Hepatocyte (in vitro differentiated cells): ENCODE data around the gene CFAP69. TPM values are rescaled to one million over a fixed set of nuclear protein-coding genes. Genes with fewer than 3 reads are reported as not detected.
"Not testable (repeated sequence)": the region's sequence is repeated elsewhere in the genome, so short reads cannot be mapped to it uniquely, and the experiment has no call there.

Experiments
- DNase-seq: peaks from one replicate; pipeline ENCODE4 v3.0.0-alpha.2; 2016; ENCODE audit warnings: low spot score
- H2AFZ ChIP-seq: fragments of 200-600 bp; sonication (generic); 2 replicates; pipeline ENCODE4 v1.6.0; 2016; ENCODE audit warnings: antibody characterized with exemption, mild to moderate bottlenecking
- H3K27ac ChIP-seq: fragments of 200-600 bp; sonication (generic); 2 replicates; pipeline ENCODE4 v1.5.1; 2016; ENCODE audit warnings: mild to moderate bottlenecking
- H3K27me3 ChIP-seq: fragments of 200-600 bp; sonication (generic); 2 replicates; pipeline ENCODE4 v1.6.1; 2016
- H3K36me3 ChIP-seq: fragments of 200-600 bp; sonication (generic); replicated peaks from 2 replicates; pipeline ENCODE4 v1.5.1; 2016; ENCODE audit warnings: low read depth; ENCODE audit not compliant: insufficient read depth
- H3K4me1 ChIP-seq: fragments of 200-600 bp; sonication (generic); 2 replicates; pipeline ENCODE4 v1.5.1; 2016; ENCODE audit warnings: mild to moderate bottlenecking, moderate library complexity; ENCODE audit not compliant: insufficient read depth
- H3K4me2 ChIP-seq: fragments of 200-600 bp; sonication (generic); 2 replicates; pipeline ENCODE4 v1.6.0; 2016
- H3K4me3 ChIP-seq: fragments of 200-600 bp; sonication (generic); 2 replicates; pipeline ENCODE4 v1.5.1; 2016; ENCODE audit warnings: mild to moderate bottlenecking
- H3K79me2 ChIP-seq: fragments of 200-600 bp; sonication (generic); 2 replicates; pipeline ENCODE4 v1.6.0; 2017; ENCODE audit warnings: mild to moderate bottlenecking
- H3K9me2 ChIP-seq: fragments of 200-600 bp; sonication (generic); replicated peaks from 2 replicates; pipeline ENCODE4 v1.6.0; 2017; ENCODE audit warnings: mild to moderate bottlenecking; ENCODE audit not compliant: insufficient read depth
- H3K9me3 ChIP-seq: fragments of 200-600 bp; sonication (generic); 2 replicates; pipeline ENCODE4 v1.5.1; 2016; ENCODE audit warnings: low read depth, mild to moderate bottlenecking
- H4K20me1 ChIP-seq: fragments of 200-600 bp; sonication (generic); 2 replicates; pipeline ENCODE4 v1.6.0; 2016; ENCODE audit warnings: mild to moderate bottlenecking; ENCODE audit not compliant: insufficient read depth, poor library complexity, severe bottlenecking
- EZH2 ChIP-seq: fragments of 200-600 bp; sonication (generic); IDR thresholded peaks from 2 replicates; pipeline ENCODE4 v1.6.1; 2016; ENCODE audit warnings: antibody characterized with exemption, mild to moderate bottlenecking, borderline replicate concordance
- EZH2phosphoT487 ChIP-seq: fragments of 200-600 bp; sonication (generic); IDR thresholded peaks from one replicate; pipeline ENCODE4 v1.6.1; 2018; ENCODE audit warnings: antibody characterized with exemption, mild to moderate bottlenecking, low read depth, moderate library complexity; ENCODE audit not compliant: unreplicated experiment, severe bottlenecking
- WGBS: methylation state at CpG from one replicate; pipeline ENCODE4 v1.1.6; 2016; ENCODE audit warnings: low lambda C conversion rate; ENCODE audit errors: missing lambda C conversion rate; 5-methylcytosine and 5-hydroxymethylcytosine counted together
- polyA plus RNA-seq: library from polyadenylated mRNA; unstranded; fragments of >200 nt; fragmentation: Nextera tagmentation; extraction: Ambion mirVana; gene quantifications from 2 replicates; pipeline ENCODE4 v1.2.1, GENCODE V29; 2016
- total RNA-seq: library from RNA; depleted of rRNA; stranded (reverse); fragments of >200 nt; gene quantifications from 2 replicates; pipeline ENCODE4 v1.2.3, GENCODE V29; 2014
- TF ChIP-seq, protein P1 (sequence below): fragments of 200-600 bp; sonication (generic); IDR thresholded peaks from 2 replicates; pipeline ENCODE4 v1.5.1; 2016; ENCODE audit warnings: antibody characterized with exemption, mild to moderate bottlenecking; ENCODE audit not compliant: poor library complexity

The CFAP69 gene
- total and polyA plus RNA-seq, 2 experiments from 2014 or later = 1.6 to 4.3 TPM

DNA sequence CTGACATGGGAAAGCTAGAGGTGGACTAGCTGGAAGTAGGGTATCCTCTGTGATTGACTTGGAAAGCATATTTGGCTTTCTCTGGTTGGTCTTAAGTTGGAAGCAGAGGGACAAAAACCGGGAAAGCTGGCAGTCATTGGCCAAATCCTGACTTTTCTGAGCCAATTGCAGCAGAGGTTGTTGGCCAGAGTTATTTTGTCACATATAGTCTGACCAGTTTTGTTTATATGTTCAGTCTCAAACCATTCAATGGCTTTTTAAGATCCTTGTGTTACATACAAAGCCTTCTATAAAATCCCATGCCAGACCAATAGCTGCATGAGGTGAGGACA lies 6.3 kb downstream of the CFAP69 start:
- 81% methylated on average over 1 of the region's 1 CpG for WGBS
- Histone ChIP-seq H3K79me2 (no peaks in the 10 kb centered on the region), H4K20me1 (no peaks in the 10 kb centered on the region), H2AFZ (no peak overlapping the region), H3K9me3 (no peaks in the 10 kb centered on the region), H3K36me3 (no peaks in the 10 kb centered on the region), H3K4me1 (no peaks in the 10 kb centered on the region), H3K9me2 (no peaks in the 10 kb centered on the region), H3K27me3 (peaks cover 3% of the 10 kb centered on the region), H3K27ac (no peak overlapping the region), H3K4me3 (no peak overlapping the region), H3K4me2 (no peak overlapping the region)
- TF ChIP-seq, protein P1, sequence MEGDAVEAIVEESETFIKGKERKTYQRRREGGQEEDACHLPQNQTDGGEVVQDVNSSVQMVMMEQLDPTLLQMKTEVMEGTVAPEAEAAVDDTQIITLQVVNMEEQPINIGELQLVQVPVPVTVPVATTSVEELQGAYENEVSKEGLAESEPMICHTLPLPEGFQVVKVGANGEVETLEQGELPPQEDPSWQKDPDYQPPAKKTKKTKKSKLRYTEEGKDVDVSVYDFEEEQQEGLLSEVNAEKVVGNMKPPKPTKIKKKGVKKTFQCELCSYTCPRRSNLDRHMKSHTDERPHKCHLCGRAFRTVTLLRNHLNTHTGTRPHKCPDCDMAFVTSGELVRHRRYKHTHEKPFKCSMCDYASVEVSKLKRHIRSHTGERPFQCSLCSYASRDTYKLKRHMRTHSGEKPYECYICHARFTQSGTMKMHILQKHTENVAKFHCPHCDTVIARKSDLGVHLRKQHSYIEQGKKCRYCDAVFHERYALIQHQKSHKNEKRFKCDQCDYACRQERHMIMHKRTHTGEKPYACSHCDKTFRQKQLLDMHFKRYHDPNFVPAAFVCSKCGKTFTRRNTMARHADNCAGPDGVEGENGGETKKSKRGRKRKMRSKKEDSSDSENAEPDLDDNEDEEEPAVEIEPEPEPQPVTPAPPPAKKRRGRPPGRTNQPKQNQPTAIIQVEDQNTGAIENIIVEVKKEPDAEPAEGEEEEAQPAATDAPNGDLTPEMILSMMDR = no peak
- TF ChIP-seq EZH2phosphoT487 (no peak), EZH2 (no peak)
- no peak for DNase-seq

DNA sequence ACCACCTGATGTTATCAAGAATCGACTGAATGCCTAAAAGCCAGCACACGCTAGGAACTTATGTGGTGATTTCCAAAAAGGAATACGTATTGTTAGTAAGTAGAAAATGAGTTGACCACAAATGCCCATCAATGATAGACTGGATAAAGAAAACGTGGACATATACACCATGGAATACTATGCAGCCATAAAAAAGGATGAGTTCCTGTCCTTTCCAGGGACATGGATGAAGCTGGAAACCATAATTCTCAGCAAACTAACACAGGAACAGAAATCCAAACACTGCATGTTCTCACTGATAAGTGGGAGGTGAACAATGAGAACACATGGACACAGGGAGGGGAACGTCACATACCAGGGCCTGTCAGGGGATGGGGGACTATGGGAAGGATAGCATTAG lies 11.0 kb downstream of the CFAP69 start:
- H2AFZ ChIP-seq, H3K9me2 ChIP-seq, H3K9me3 ChIP-seq, H3K27me3 ChIP-seq, H3K4me1 ChIP-seq, H3K36me3 ChIP-seq, H4K20me1 ChIP-seq, H3K79me2 ChIP-seq, H3K4me2 ChIP-seq, DNase-seq, H3K4me3 ChIP-seq, H3K27ac ChIP-seq: not testable (repeated sequence)
- 94% methylated on average over 5 of the region's 5 CpGs for WGBS

DNA sequence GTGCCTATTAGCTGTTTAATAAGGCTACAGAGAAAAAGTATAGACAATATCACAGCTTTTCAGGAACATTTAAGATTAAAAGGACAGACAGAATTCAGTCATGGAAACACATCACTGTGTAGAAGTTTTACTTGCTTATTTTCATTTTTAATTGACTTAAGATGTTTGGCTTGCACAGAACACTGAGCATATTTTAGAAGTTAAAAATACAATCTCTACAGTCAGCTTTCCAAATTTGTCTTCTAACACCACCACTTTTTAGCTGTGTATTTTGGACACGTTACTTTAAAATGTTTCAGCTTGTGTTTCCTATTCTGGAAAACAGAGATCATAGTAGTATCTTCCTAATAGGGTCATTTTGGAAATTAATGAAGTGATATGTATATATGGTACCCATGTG lies 11.8 kb downstream of the CFAP69 start:
- DNase-seq = no peak
- H3K36me3 ChIP-seq = no peaks in the 10 kb centered on the region
- no peaks in the 10 kb centered on the region for H3K27me3 ChIP-seq
- no peaks in the 10 kb centered on the region for H4K20me1 ChIP-seq
- H3K27ac ChIP-seq = no peak overlapping the region
- WGBS = 93% methylated on average over 1 of the region's 1 CpG
- no peaks in the 10 kb centered on the region for H3K79me2 ChIP-seq
- H3K4me2 ChIP-seq = no peak overlapping the region
- no peak overlapping the region for H2AFZ ChIP-seq
- no peaks in the 10 kb centered on the region for H3K4me1 ChIP-seq
- H3K9me2 ChIP-seq = no peaks in the 10 kb centered on the region
- H3K9me3 ChIP-seq = no peaks in the 10 kb centered on the region
- no peak overlapping the region for H3K4me3 ChIP-seq
- no peak for TF ChIP-seq EZH2
- TF ChIP-seq, protein P1 = no peak
- TF ChIP-seq EZH2phosphoT487 = no peak

DNA sequence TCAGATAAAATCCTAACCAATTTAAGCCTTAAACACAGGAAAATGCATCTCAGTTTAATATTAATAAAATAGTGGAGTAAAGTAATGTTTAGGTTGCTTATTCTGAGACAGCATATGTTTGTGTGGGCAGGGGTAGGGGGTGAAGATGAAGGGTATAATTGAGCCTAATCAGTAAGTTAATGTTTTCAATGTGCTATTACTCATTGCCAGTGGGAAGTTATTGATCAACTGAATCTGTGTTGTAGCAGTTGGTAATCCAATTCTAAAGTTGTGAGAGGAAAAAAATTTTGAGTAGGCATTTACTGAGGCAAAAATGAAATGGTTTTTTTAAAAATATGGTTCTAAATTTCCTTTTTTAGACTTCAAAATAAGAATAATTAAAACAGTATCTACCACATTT lies 16.5 kb downstream of the CFAP69 start:
- no peak overlapping the region for H3K4me3 ChIP-seq
- no peak overlapping the region for H3K4me2 ChIP-seq
- H4K20me1 ChIP-seq = no peaks in the 10 kb centered on the region
- no peak overlapping the region for H3K27ac ChIP-seq
- no peaks in the 10 kb centered on the region for H3K4me1 ChIP-seq
- H3K36me3 ChIP-seq = no peaks in the 10 kb centered on the region
- no peak for TF ChIP-seq EZH2
- TF ChIP-seq EZH2phosphoT487 = no peak
- TF ChIP-seq, protein P1 = no peak
- no peak for DNase-seq
- H3K9me2 ChIP-seq = no peaks in the 10 kb centered on the region
- no peaks in the 10 kb centered on the region for H3K79me2 ChIP-seq
- no peaks in the 10 kb centered on the region for H3K9me3 ChIP-seq
- no peak overlapping the region for H2AFZ ChIP-seq
- H3K27me3 ChIP-seq = no peaks in the 10 kb centered on the region
